B cell (primary cell): ENCODE measurements around the gene ARPP19. TPM values are rescaled to one million over a fixed set of nuclear protein-coding genes. Genes with fewer than 3 reads are reported as not detected.
A peak's percentile ranks its signal among the peaks of the same experiment; 100 is the strongest.

Source experiments
- ATAC-seq: fragments of 200-7000 bp; cut with Tn5 transposase; one replicate; pipeline ENCODE4 v1.10.0; 2021; ENCODE audit warnings: low read depth, mild to moderate bottlenecking, moderate number of reproducible peaks, moderate library complexity
- CTCF ChIA-PET: fragments of 350-600 bp; sonication (Branson Sonifier 250); formaldehyde crosslinking; loops from one replicate; lab custom pipeline; 2021; ENCODE audit warnings: antibody characterized with exemption, inconsistent platforms; lab: Charles Lee
- POLR2A ChIA-PET: fragments of 350-600 bp; sonication (Branson Sonifier 250); formaldehyde crosslinking; loops from one replicate; lab custom pipeline; 2021; ENCODE audit warnings: antibody characterized with exemption; lab: Charles Lee
- DNase-seq: peaks from one replicate; pipeline ENCODE4 v3.0.0; 2013
- H2AFZ ChIP-seq: 2 replicates; pipeline ENCODE4 v1.6.1; 2012; ENCODE audit warnings: mild to moderate bottlenecking, low read depth, low read length; ENCODE audit not compliant: insufficient read depth, poor library complexity, severe bottlenecking
- H3K27ac ChIP-seq, 2 donors: 1 replicate in 1 of 2; 2 replicates in 1 of 2; pipeline ENCODE4 v1.5.1; 2012 to 2013; ENCODE audit warnings: low read length in 2 of 2, mild to moderate bottlenecking in 2 of 2, moderate library complexity in 1 of 2
- H3K27me3 ChIP-seq, 4 experiments: fragments of 200-600 bp in 1 of 4; sonication (generic) in 1 of 4; replicated peaks in 1 of 4; 1 replicate in 2 of 4; 2 replicates in 2 of 4; pipeline versions ENCODE4 v1.6.1 to v1.7.0; 2013 to 2016; ENCODE audit warnings: low read length in 3 of 4, mild to moderate bottlenecking in 2 of 4, mixed read lengths in 1 of 4, moderate library complexity in 1 of 4; ENCODE audit not compliant: insufficient read depth in 4 of 4, control insufficient read depth in 3 of 4; ENCODE audit errors: control extremely low read depth in 1 of 4
- H3K36me3 ChIP-seq, 2 experiments: replicated peaks in 1 of 2; 1 replicate in 1 of 2; 2 replicates in 1 of 2; pipeline versions ENCODE4 v1.6.1 to v1.7.1; 2013; ENCODE audit warnings: low read length in 1 of 2; ENCODE audit not compliant: insufficient read depth in 2 of 2, control insufficient read depth in 1 of 2; ENCODE audit errors: control extremely low read depth in 1 of 2, extremely low read depth in 1 of 2
- H3K4me1 ChIP-seq, 2 donors: fragments of 200-600 bp in 1 of 2; sonication (generic) in 1 of 2; 1 replicate in 1 of 2; 2 replicates in 1 of 2; pipeline versions ENCODE4 v1.5.1 to v1.6.1; 2013 to 2017; ENCODE audit warnings: low read length in 2 of 2; ENCODE audit not compliant: control insufficient read depth in 2 of 2, insufficient read depth in 2 of 2
- H3K4me2 ChIP-seq: replicated peaks from 2 replicates; pipeline ENCODE3; 2012; ENCODE audit warnings: mild to moderate bottlenecking, low read depth, low read length; ENCODE audit not compliant: poor library complexity, severe bottlenecking
- H3K4me3 ChIP-seq, 5 experiments: fragments of 200-600 bp in 1 of 5; sonication (generic) in 1 of 5; 1 replicate in 3 of 5; 2 replicates in 2 of 5; pipeline versions ENCODE4 v1.5.1 to v1.7.0; 2011 to 2016; ENCODE audit warnings: low read length in 4 of 5, mild to moderate bottlenecking in 4 of 5, low read depth in 2 of 5, control low read depth in 1 of 5, moderate library complexity in 1 of 5; ENCODE audit not compliant: insufficient read depth in 1 of 5; ENCODE audit errors: control extremely low read depth in 1 of 5, extremely low read depth in 1 of 5
- H3K79me2 ChIP-seq: fragments of 200-600 bp; sonication (generic); one replicate; pipeline ENCODE4 v1.6.0; 2016; ENCODE audit warnings: low read length; ENCODE audit not compliant: control insufficient read depth, insufficient read depth
- H3K9ac ChIP-seq: fragments of 200-600 bp; sonication (generic); 2 replicates; pipeline ENCODE4 v1.6.1; 2017; ENCODE audit warnings: mild to moderate bottlenecking, low read length, moderate library complexity
- H3K9me3 ChIP-seq, 3 donors: one replicate each; pipeline versions ENCODE4 v1.6.1 to v1.7.1; 2013; ENCODE audit warnings: low read length in 2 of 3; ENCODE audit not compliant: control insufficient read depth in 2 of 3, insufficient read depth in 1 of 3; ENCODE audit errors: control extremely low read depth in 1 of 3
- H4K20me1 ChIP-seq: 2 replicates; pipeline ENCODE4 v1.6.0; 2012; ENCODE audit warnings: mild to moderate bottlenecking, low read length; ENCODE audit not compliant: insufficient read depth, control insufficient read depth, poor library complexity, severe bottlenecking
- H3K27ac Mint-ChIP-seq: one replicate; pipeline ENCODE4 v1.8.0; 2021; ENCODE audit warnings: mixed read lengths
- H3K27me3 Mint-ChIP-seq: one replicate; pipeline ENCODE4 v1.8.0; 2021; ENCODE audit warnings: mixed read lengths
- H3K4me1 Mint-ChIP-seq: one replicate; pipeline ENCODE4 v1.8.0; 2021; ENCODE audit warnings: mixed read lengths
- H3K4me3 Mint-ChIP-seq: one replicate; pipeline ENCODE4 v1.8.0; 2021; ENCODE audit warnings: mixed read lengths
- H3K9me3 Mint-ChIP-seq: one replicate; pipeline ENCODE4 v1.8.0; 2022; ENCODE audit warnings: mixed read lengths; ENCODE audit not compliant: insufficient read depth
- CTCF ChIP-seq: fragments of 200-600 bp; IDR thresholded peaks from one replicate; pipeline ENCODE4 v1.8.0; 2022; ENCODE audit warnings: antibody characterized with exemption, mild to moderate bottlenecking
- EZH2 ChIP-seq: IDR thresholded peaks from 2 replicates; pipeline ENCODE4 v1.6.1; 2012; ENCODE audit warnings: borderline replicate concordance, low read depth, mild to moderate bottlenecking, moderate library complexity, low read length; ENCODE audit not compliant: insufficient read depth, poor library complexity, severe bottlenecking
- WGBS: methylation state at CpG from one replicate; pipeline ENCODE4 v1.1.5; 2013; ENCODE audit warnings: missing lambda C conversion rate; ENCODE audit not compliant: insufficient coverage; 5-methylcytosine and 5-hydroxymethylcytosine counted together
- intact Hi-C: fragments of 100-400 bp; cut with micrococcal nuclease; formaldehyde crosslinking; loops from one replicate; pipeline ENCODE4 v1.10.0; 2022
- polyA plus RNA-seq: library from polyadenylated mRNA; depleted of rRNA; stranded (reverse); fragments of >200 nt; gene quantifications from 2 replicates; pipeline ENCODE4 v1.2.3, GENCODE V29; 2012
- total RNA-seq, 2 donors: library from RNA; stranded (reverse); fragments of 120-200 nt in 1 of 2; gene quantifications; 1 replicate in 1 of 2; 2 replicates in 1 of 2; pipeline versions ENCODE4 v1.2.3 to v1.2.4, GENCODE V29; 2013 to 2022

The ARPP19 gene
- total and polyA plus RNA-seq, 2 donors (not counting 1 experiment from before 2014, with no cell fraction given) = 22.0 to 147 TPM

DNA sequence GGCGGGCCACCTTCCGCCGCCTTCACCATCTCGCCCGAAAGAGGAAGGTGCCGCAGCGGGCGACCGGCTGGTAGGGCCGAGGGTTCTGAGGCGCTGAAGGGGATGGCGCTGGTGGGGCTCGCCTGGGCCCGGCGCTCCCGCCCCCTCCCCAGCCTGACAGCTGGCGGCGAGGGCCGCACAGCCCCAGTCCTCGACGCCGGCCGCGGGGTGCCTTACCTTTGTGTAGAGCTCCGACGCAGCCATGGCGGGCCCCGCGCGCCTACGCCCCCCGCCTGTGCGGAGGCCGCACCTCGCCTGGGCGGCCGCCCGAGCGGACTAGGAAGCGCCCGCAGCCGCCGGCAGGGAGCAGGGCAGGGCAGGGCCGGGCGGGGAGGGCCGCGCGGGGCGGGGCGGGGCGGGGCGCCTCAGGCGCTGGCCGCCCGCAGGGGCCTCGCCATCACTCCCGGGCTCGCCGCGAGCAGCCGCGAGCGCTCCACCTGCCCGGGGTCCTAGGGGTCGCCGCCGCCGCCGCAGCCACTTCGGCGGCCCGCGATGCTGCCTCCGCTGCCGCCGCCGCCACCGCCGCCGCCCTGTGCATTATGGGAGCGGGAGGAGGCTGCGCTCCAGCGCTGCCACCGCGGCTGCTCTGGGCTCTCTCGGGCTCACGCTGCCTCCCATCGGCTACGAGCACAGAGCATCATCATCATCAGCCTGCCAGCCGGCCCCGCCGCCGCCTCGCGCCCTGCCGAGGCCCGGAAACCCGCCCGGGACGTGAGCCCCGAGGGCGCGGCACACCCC is 40.1 kb downstream of the ARPP19 start, which contains the start of gene MYO5A:
Gene MYO5A (minus strand): TSS at position 317 of the 777 bp plus-strand sequence. CDS start 74 bp downstream, at position 243.
- ATAC-seq = peak; percentile 80
- under 1% methylated on average over 103 of the region's 103 CpGs for WGBS
- Mint-ChIP-seq H3K27ac (peak within 1 kb of the TSS; percentile 97), H3K27me3 (no peaks in the 10 kb centered on the region), H3K4me3 (peak within 1 kb of the TSS; percentile 98), H3K4me1 (peaks cover 28% of the 10 kb centered on the region), H3K9me3 (no peaks in the 10 kb centered on the region)
- TF ChIP-seq EZH2 (no peak), CTCF (no peak)
- H3K4me3 ChIP-seq = peak within 1 kb of the TSS; percentile 56 to 80 (median 71)
- peak; percentile 92 for DNase-seq
- H3K9ac ChIP-seq = peak within 1 kb of the TSS; percentile 77
- H3K9me3 ChIP-seq = no peaks in the 10 kb centered on the region
- peak within 1 kb of the TSS; percentile 92 for H2AFZ ChIP-seq
- peaks cover 10% of the 10 kb centered on the region for H4K20me1 ChIP-seq
- H3K4me1 ChIP-seq = peaks cover 11 to 18% of the 10 kb centered on the region in 2 donors
- peak within 1 kb of the TSS; percentile 95 for H3K4me2 ChIP-seq
- H3K27ac ChIP-seq = peak within 1 kb of the TSS; percentile 73 to 90
- ChIA-PET POLR2A (interaction anchor here (0.5 to 0.9 kb wide), 3 partner anchors 18 to 154 kb away, joined by 3 to 5 read pairs (median 4); no protein-coding TSS in a partner anchor), CTCF (interaction anchor here (0.7 to 2.9 kb wide), 5 partner anchors 63 to 321 kb away, joined by 3 to 9 read pairs (median 4); no protein-coding TSS in a partner anchor)
- no peaks in the 10 kb centered on the region for H3K27me3 ChIP-seq
- intact Hi-C loops = loop anchor here (1.0 to 5.0 kb wide), 8 partner anchors 24 to 294 kb away; partner anchors contain the start of genes ARPP19 and ATOSA
- H3K79me2 ChIP-seq = peaks cover 59% of the 10 kb centered on the region
- H3K36me3 ChIP-seq = no peaks in the 10 kb centered on the region
